Uterus (tissue), 2 donors: ENCODE measurements around the gene AUTS2.

Source experiments
- CTCF ChIP-seq, 4 experiments: fragments of 200-600 bp in 2 of 4; fragments of 450-650 bp in 2 of 4; sonication (generic) in 2 of 4; IDR thresholded peaks; one replicate each; pipeline ENCODE4 v1.5.1; 2016 to 2019; ENCODE audit warnings: antibody characterized with exemption in 4 of 4, mild to moderate bottlenecking in 2 of 4, moderate library complexity in 1 of 4
- POLR2A ChIP-seq, 2 donors: fragments of 450-650 bp; IDR thresholded peaks; one replicate each; pipeline ENCODE4 v1.6.1; 2016; ENCODE audit warnings: antibody characterized with exemption in 2 of 2, mild to moderate bottlenecking in 1 of 2, moderate library complexity in 1 of 2

GRCh38 chr7:69553190-69553589, 45.1 kb upstream of the AUTS2 start:
- TF ChIP-seq CTCF (IDR thresholded peaks at IDR 0.05) (no peak), POLR2A (IDR thresholded peaks at IDR 0.05) (no peak)
